NCI-H128 (cell line): ENCODE results near the gene COL26A1.

Experiments
- DNase-seq: peaks from one replicate; lab custom pipeline; 2025; ENCODE audit not compliant: unreplicated experiment; lab: John Stamatoyannopoulos, UW

Gene COL26A1

GRCh38 chr7:101370836-101371235 lies 8.2 kb downstream of the COL26A1 start:
- DNase-seq: no peak

- DNase-seq: no peak
Observed at GRCh38 chr7:101373812-101374614, 11.3 kb downstream of the COL26A1 start.

- no peak for DNase-seq
Observed at GRCh38 chr7:101374990-101375389, 12.3 kb downstream of the COL26A1 start.

GRCh38 chr7:101376601-101377000 lies 13.9 kb downstream of the COL26A1 start:
- DNase-seq: no peak

GRCh38 chr7:101377189-101377736 lies 14.6 kb downstream of the COL26A1 start:
- no peak for DNase-seq

- DNase-seq: no peak
Observed at GRCh38 chr7:101378751-101379174, 16.1 kb downstream of the COL26A1 start.

GRCh38 chr7:101379302-101379701 lies 16.6 kb downstream of the COL26A1 start:
- DNase-seq: no peak

- DNase-seq: no peak
Observed at GRCh38 chr7:101381549-101382111, 19.0 kb downstream of the COL26A1 start.

GRCh38 chr7:101382937-101383336 lies 20.3 kb downstream of the COL26A1 start:
- no peak for DNase-seq

GRCh38 chr7:101386177-101386557 lies 23.5 kb downstream of the COL26A1 start:
- no peak for DNase-seq

- DNase-seq: no peak
Observed at GRCh38 chr7:101386558-101387231, 24.0 kb downstream of the COL26A1 start.

GRCh38 chr7:101390901-101391301 lies 28.2 kb downstream of the COL26A1 start:
- DNase-seq: no peak

GRCh38 chr7:101391991-101392390 lies 29.3 kb downstream of the COL26A1 start:
- DNase-seq: no peak

GRCh38 chr7:101393865-101394264 lies 31.2 kb downstream of the COL26A1 start:
- DNase-seq: no peak

GRCh38 chr7:101395376-101395775 lies 32.7 kb downstream of the COL26A1 start:
- DNase-seq: no peak

GRCh38 chr7:101397243-101397642 lies 34.6 kb downstream of the COL26A1 start:
- DNase-seq: no peak

- no peak for DNase-seq
Observed at GRCh38 chr7:101397770-101398324, 35.2 kb downstream of the COL26A1 start.

GRCh38 chr7:101398396-101399289 lies 36.0 kb downstream of the COL26A1 start:
- no peak for DNase-seq

- DNase-seq: no peak
Observed at GRCh38 chr7:101399759-101400158, 37.1 kb downstream of the COL26A1 start.

GRCh38 chr7:101400751-101401150 lies 38.1 kb downstream of the COL26A1 start:
- DNase-seq: no peak
